Measurements from ENCODE around the gene PLXND1.

PLXND1 gene

GRCh38 chr3:129601713-129602112, 4.8 kb downstream of the PLXND1 start:
- no peak for TF ChIP-seq CTCF (IDR thresholded peaks at IDR 0.05; ENCODE audit: extremely low read depth, insufficient read depth, missing control alignments)
- no peak for DNase-seq (ENCODE audit: low spot score)
- in situ Hi-C loops (cut with MboI; ENCODE audit: low pct_unique_long_range_greater_than_20kb, low sequenced_read_pairs, unreplicated experiment), result no loop called here

- TF ChIP-seq CTCF (IDR thresholded peaks at IDR 0.05; ENCODE audit: extremely low read depth, insufficient read depth, missing control alignments), result no peak
- in situ Hi-C loops (cut with MboI; ENCODE audit: low pct_unique_long_range_greater_than_20kb, low sequenced_read_pairs, unreplicated experiment), result no loop called here
- DNase-seq (ENCODE audit: low spot score), result no peak
Observed at GRCh38 chr3:129600348-129600747, 6.1 kb downstream of the PLXND1 start.

GRCh38 chr3:129599607-129600006, 6.9 kb downstream of the PLXND1 start:
- in situ Hi-C loops (cut with MboI; ENCODE audit: low pct_unique_long_range_greater_than_20kb, low sequenced_read_pairs, unreplicated experiment), result no loop called here
- DNase-seq (ENCODE audit: low spot score), result no peak
- TF ChIP-seq CTCF (IDR thresholded peaks at IDR 0.05; ENCODE audit: extremely low read depth, insufficient read depth, missing control alignments), result no peak

GRCh38 chr3:129599073-129599472, 7.4 kb downstream of the PLXND1 start:
- in situ Hi-C loops (cut with MboI; ENCODE audit: low pct_unique_long_range_greater_than_20kb, low sequenced_read_pairs, unreplicated experiment), result no loop called here
- no peak for TF ChIP-seq CTCF (IDR thresholded peaks at IDR 0.05; ENCODE audit: extremely low read depth, insufficient read depth, missing control alignments)
- no peak for DNase-seq (ENCODE audit: low spot score)

GRCh38 chr3:129598484-129598883, 8.0 kb downstream of the PLXND1 start:
- no peak for DNase-seq (ENCODE audit: low spot score)
- in situ Hi-C loops (cut with MboI; ENCODE audit: low pct_unique_long_range_greater_than_20kb, low sequenced_read_pairs, unreplicated experiment), result no loop called here
- no peak for TF ChIP-seq CTCF (IDR thresholded peaks at IDR 0.05; ENCODE audit: extremely low read depth, insufficient read depth, missing control alignments)

- DNase-seq (ENCODE audit: low spot score), result no peak
- TF ChIP-seq CTCF (IDR thresholded peaks at IDR 0.05; ENCODE audit: extremely low read depth, insufficient read depth, missing control alignments), result no peak
- in situ Hi-C loops (cut with MboI; ENCODE audit: low pct_unique_long_range_greater_than_20kb, low sequenced_read_pairs, unreplicated experiment), result no loop called here
Observed at GRCh38 chr3:129598000-129598381, 8.5 kb downstream of the PLXND1 start.

All from GM13977 (cell line).